ENCODE measurements around the gene EGLN1.
"Not testable (repeated sequence)": the region's sequence is repeated elsewhere in the genome, so short reads cannot be mapped to it uniquely, and the experiment has no call there.

The EGLN1 gene

DNA sequence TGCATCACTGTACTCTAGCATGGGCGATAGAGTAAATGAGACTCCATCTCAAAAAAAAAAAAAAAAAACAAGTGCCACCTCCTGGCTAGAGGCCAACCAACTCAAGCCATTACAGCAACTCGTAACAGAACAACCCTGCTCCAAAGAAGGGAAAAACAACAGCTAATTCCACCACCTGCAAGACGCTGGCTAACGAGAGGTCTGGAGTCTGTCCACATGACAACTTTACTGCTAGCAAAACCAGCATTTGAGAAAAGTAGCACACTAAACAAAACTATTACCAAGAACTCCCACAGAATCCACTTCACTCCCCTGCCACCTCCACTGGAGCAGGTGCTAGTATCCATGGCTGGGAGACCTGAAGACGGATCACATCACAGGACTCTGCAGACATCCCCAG lies 24.1 kb upstream of the EGLN1 start:
- ChIA-PET POLR2A (ENCODE audit: low non-redundant PET) (no interaction called here), CTCF (interaction anchor here (0.7 kb wide), 2 partner anchors 354 to 1671 kb away, joined by 6 to 8 read pairs; no protein-coding TSS in a partner anchor)
- TF ChIP-seq, protein P1, sequence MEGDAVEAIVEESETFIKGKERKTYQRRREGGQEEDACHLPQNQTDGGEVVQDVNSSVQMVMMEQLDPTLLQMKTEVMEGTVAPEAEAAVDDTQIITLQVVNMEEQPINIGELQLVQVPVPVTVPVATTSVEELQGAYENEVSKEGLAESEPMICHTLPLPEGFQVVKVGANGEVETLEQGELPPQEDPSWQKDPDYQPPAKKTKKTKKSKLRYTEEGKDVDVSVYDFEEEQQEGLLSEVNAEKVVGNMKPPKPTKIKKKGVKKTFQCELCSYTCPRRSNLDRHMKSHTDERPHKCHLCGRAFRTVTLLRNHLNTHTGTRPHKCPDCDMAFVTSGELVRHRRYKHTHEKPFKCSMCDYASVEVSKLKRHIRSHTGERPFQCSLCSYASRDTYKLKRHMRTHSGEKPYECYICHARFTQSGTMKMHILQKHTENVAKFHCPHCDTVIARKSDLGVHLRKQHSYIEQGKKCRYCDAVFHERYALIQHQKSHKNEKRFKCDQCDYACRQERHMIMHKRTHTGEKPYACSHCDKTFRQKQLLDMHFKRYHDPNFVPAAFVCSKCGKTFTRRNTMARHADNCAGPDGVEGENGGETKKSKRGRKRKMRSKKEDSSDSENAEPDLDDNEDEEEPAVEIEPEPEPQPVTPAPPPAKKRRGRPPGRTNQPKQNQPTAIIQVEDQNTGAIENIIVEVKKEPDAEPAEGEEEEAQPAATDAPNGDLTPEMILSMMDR (conservative IDR thresholded peaks at IDR 0.05; ENCODE audit: low read depth) = no peak
- no peak overlapping the region for H3K27ac ChIP-seq
- no peak for DNase-seq (ENCODE audit: low spot score)

GRCh38 chr1:231444059-231444458 lies 22.0 kb upstream of the EGLN1 start:
- H3K27ac ChIP-seq = no peak overlapping the region
- TF ChIP-seq, protein P1 (conservative IDR thresholded peaks at IDR 0.05; ENCODE audit: low read depth) = no peak
- no peak for DNase-seq (ENCODE audit: low spot score)
- ChIA-PET CTCF (no interaction called here), POLR2A (ENCODE audit: low non-redundant PET) (no interaction called here)

DNA sequence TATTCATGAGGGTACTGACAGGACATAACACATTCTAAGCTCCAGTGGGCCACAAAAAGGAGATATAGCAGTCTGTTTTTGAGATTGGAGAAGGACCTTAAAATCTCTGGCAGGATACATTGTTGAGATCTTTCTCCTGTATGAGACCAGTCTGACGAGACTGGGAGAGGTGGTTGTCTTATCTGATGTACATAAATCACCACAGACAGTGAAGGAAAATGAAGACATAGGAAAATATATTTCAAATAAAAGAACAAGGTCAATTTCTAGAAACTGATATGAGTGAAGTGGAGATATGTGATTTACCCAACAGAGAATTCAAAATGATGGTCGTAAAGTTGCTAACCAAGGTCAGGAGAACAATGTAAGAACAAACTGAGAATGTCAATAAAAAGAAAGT lies 21.3 kb upstream of the EGLN1 start:
- ChIA-PET POLR2A (ENCODE audit: low non-redundant PET) (no interaction called here), CTCF (interaction anchor here (0.5 kb wide), 1 partner anchor 298 kb away, joined by 3 read pairs; no protein-coding TSS in a partner anchor)
- no peak for DNase-seq (ENCODE audit: low spot score)
- TF ChIP-seq, protein P1 (conservative IDR thresholded peaks at IDR 0.05; ENCODE audit: low read depth) = no peak
- no peak overlapping the region for H3K27ac ChIP-seq

DNA sequence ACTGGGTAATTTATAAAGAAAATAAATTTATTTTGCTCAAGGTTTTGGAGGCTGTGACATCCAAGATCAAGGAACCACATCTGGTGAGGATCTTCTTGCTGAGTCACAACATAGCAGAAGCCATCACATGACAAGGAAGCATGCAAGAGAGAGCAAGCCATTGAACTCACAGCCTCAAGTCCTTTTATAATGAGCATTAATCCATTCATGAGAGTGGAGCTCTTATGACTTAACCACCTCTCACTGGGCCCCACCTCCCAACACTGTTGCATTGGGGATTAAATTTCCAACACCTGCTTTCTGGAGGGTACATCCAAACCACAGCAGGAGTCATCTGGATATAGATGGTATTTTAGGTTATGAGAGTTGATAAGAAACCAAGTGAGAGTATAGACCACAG lies 20.6 kb upstream of the EGLN1 start:
- ChIA-PET POLR2A (ENCODE audit: low non-redundant PET) (no interaction called here), CTCF (no interaction called here)
- TF ChIP-seq, protein P1 (conservative IDR thresholded peaks at IDR 0.05; ENCODE audit: low read depth) = no peak
- H3K27ac ChIP-seq = no peak overlapping the region
- DNase-seq (ENCODE audit: low spot score) = no peak

DNA sequence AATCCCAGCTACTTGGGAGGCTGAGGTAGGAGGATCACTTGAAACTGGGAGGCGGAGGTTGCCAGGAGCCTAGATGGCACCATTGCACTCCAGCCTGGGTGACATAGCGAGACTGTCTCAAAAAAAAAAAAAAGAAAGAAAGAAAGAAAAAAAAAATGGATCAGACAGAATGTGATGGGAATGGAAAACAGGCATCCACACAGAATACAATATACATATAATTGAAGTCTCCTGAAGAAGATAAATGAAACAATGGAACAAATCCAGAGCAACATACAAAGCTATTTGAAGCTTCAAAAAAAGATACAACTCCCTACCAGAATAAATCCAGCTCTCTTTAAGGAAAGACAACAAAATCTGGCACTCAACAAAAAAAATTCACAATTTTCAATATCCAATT lies 10.9 kb upstream of the EGLN1 start:
- TF ChIP-seq, protein P1 (conservative IDR thresholded peaks at IDR 0.05; ENCODE audit: low read depth) = no peak
- DNase-seq (ENCODE audit: low spot score) = no peak
- ChIA-PET POLR2A (ENCODE audit: low non-redundant PET) (no interaction called here), CTCF (no interaction called here)
- H3K27ac ChIP-seq = no peak overlapping the region

GRCh38 chr1:231431665-231432415 lies 9.8 kb upstream of the EGLN1 start:
- ChIA-PET CTCF (no interaction called here), POLR2A (ENCODE audit: low non-redundant PET) (no interaction called here)
- no peak overlapping the region for H3K27ac ChIP-seq
- TF ChIP-seq, protein P1 (conservative IDR thresholded peaks at IDR 0.05; ENCODE audit: low read depth) = no peak
- DNase-seq (ENCODE audit: low spot score) = no peak

GRCh38 chr1:231430678-231431352 lies 8.7 kb upstream of the EGLN1 start:
- CTCF ChIA-PET; H3K27ac ChIP-seq; POLR2A ChIA-PET (ENCODE audit: low non-redundant PET); DNase-seq (ENCODE audit: low spot score): not testable (repeated sequence)

Data from RWPE1 (cell line).